ENCODE results near the gene SPSB1.

Gene SPSB1

DNA sequence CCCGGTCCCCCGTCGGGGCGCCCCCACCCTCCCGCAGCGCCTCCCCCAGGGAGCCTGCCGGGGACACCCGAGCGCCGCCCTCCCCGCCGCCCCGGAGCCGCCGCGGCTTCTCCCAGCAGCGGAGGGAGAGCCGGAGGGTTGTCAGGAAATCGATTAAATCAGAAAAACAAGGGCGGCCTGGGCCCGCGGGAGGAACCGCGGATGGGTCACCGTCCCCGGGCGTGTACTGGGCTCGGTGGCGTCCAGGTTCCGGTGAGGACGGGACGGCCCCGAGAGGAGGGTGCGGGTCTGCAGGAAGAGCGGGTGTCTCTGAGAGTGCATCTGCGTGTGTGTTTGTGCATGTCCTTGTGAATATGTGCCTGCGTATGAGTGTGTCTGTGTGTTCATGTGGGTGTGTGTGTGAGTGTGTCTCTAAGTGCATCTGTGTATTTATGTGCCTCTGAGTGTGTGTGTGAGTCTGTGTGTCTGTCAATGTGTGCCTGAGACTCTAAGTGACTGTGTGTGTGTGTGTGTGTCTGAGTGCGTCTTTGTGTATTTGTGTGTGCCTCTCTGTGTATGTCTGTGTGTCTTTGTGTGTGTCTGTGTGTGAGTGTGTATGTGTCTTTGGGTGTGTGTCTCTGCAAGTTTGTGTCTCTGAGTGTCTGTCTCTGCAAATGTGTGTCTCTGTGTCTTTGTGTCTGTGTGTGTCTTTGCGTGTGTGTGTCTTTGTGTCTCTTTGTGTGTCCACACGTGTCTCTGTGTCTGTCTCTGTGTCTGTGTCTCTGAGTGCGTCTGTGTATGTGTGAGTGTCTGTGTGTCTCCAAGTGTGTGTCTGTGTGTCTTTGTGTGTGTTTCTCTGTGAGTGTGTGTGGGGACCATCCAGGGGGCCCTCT, 1.1 kb downstream of the SPSB1 start (continued):
- TF ChIP-seq ZNF585B (tag by site-specific recombination; IDR thresholded peaks at IDR 0.05) (no peak), KLF8 (tag by site-specific recombination; IDR thresholded peaks at IDR 0.05) (peak; percentile 60; the same call in 1 of the 2 replicates), GLIS2 (tag by site-specific recombination; IDR thresholded peaks at IDR 0.05) (peak; percentile 55; the same call in 1 of the 2 replicates), EGR2 (tag by site-specific recombination; IDR thresholded peaks at IDR 0.05; ENCODE audit: low read depth) (peak; percentile 65; the same call in 1 of the 2 replicates), ZBTB8A (tag by site-specific recombination; IDR thresholded peaks at IDR 0.05) (peak; percentile 80), ZNF174 (tag by site-specific recombination; IDR thresholded peaks at IDR 0.05) (no peak), ZNF341 (tag by site-specific recombination; IDR thresholded peaks at IDR 0.05; ENCODE audit: low read depth) (peak; percentile 90), BCL11B (tag by site-specific recombination; IDR thresholded peaks at IDR 0.05; ENCODE audit: low read depth) (0 out of 2 replicates have a peak, but pooled peaks have one; percentile 21), ZNF16 (tag by site-specific recombination; IDR thresholded peaks at IDR 0.05; ENCODE audit: low read depth) (no peak), ZNF654 (tag by site-specific recombination; IDR thresholded peaks at IDR 0.05; ENCODE audit: low read depth) (no peak), ZNF391 (tag by site-specific recombination; IDR thresholded peaks at IDR 0.05; ENCODE audit: borderline replicate concordance, low read depth) (peak; percentile 89), ZNF701 (tag by site-specific recombination; IDR thresholded peaks at IDR 0.05) (0 out of 2 replicates have a peak, but pooled peaks have one; percentile 54), WT1 (tag by site-specific recombination; IDR thresholded peaks at IDR 0.05) (0 out of 2 replicates have a peak, but pooled peaks have one; percentile 37), ZFHX2 (tag by site-specific recombination; conservative IDR thresholded peaks at IDR 0.05) (peak; percentile 82), MYNN (tag by site-specific recombination; IDR thresholded peaks at IDR 0.05; ENCODE audit: borderline replicate concordance) (peak; percentile 64; the same call in 1 of the 2 replicates), ZNF555 (tag by site-specific recombination; conservative IDR thresholded peaks at IDR 0.05) (no peak)
- TF ChIP-seq, protein P1, sequence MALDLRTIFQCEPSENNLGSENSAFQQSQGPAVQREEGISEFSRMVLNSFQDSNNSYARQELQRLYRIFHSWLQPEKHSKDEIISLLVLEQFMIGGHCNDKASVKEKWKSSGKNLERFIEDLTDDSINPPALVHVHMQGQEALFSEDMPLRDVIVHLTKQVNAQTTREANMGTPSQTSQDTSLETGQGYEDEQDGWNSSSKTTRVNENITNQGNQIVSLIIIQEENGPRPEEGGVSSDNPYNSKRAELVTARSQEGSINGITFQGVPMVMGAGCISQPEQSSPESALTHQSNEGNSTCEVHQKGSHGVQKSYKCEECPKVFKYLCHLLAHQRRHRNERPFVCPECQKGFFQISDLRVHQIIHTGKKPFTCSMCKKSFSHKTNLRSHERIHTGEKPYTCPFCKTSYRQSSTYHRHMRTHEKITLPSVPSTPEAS (tag by site-specific recombination; IDR thresholded peaks at IDR 0.05): peak; percentile 98
- TF ChIP-seq, protein P2, sequence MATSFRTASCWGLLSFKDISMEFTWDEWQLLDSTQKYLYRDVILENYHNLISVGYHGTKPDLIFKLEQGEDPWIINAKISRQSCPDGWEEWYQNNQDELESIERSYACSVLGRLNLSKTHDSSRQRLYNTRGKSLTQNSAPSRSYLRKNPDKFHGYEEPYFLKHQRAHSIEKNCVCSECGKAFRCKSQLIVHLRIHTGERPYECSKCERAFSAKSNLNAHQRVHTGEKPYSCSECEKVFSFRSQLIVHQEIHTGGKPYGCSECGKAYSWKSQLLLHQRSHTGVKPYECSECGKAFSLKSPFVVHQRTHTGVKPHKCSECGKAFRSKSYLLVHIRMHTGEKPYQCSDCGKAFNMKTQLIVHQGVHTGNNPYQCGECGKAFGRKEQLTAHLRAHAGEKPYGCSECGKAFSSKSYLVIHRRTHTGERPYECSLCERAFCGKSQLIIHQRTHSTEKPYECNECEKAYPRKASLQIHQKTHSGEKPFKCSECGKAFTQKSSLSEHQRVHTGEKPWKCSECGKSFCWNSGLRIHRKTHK (tag by site-specific recombination; IDR thresholded peaks at IDR 0.05): no peak
- TF ChIP-seq, protein P3, sequence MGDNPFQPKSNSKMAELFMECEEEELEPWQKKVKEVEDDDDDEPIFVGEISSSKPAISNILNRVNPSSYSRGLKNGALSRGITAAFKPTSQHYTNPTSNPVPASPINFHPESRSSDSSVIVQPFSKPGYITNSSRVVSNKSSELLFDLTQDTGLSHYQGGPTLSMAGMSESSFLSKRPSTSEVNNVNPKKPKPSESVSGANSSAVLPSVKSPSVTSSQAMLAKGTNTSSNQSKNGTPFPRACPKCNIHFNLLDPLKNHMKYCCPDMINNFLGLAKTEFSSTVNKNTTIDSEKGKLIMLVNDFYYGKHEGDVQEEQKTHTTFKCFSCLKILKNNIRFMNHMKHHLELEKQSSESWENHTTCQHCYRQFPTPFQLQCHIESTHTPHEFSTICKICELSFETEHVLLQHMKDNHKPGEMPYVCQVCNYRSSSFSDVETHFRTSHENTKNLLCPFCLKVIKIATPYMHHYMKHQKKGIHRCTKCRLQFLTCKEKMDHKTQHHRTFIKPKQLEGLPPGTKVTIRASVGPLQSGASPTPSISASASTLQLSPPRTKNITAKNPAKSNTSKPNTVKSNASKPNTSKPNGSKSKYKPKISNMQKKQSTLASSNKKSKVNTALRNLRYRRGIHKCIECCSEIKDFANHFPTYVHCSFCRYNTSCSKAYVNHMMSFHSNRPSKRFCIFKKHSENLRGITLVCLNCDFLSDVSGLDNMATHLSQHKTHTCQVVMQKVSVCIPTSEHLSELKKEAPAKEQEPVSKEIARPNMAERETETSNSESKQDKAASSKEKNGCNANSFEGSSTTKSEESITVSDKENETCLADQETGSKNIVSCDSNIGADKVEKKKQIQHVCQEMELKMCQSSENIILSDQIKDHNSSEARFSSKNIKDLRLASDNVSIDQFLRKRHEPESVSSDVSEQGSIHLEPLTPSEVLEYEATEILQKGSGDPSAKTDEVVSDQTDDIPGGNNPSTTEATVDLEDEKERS (tag by site-specific recombination; IDR thresholded peaks at IDR 0.05): 0 out of 2 replicates have a peak, but pooled peaks have one; percentile 32
- TF ChIP-seq, protein P4, sequence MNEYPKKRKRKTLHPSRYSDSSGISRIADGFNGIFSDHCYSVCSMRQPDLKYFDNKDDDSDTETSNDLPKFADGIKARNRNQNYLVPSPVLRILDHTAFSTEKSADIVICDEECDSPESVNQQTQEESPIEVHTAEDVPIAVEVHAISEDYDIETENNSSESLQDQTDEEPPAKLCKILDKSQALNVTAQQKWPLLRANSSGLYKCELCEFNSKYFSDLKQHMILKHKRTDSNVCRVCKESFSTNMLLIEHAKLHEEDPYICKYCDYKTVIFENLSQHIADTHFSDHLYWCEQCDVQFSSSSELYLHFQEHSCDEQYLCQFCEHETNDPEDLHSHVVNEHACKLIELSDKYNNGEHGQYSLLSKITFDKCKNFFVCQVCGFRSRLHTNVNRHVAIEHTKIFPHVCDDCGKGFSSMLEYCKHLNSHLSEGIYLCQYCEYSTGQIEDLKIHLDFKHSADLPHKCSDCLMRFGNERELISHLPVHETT (tag by site-specific recombination; IDR thresholded peaks at IDR 0.05): peak; percentile 81; the same call in 1 of the 2 replicates
- TF ChIP-seq, protein P5, sequence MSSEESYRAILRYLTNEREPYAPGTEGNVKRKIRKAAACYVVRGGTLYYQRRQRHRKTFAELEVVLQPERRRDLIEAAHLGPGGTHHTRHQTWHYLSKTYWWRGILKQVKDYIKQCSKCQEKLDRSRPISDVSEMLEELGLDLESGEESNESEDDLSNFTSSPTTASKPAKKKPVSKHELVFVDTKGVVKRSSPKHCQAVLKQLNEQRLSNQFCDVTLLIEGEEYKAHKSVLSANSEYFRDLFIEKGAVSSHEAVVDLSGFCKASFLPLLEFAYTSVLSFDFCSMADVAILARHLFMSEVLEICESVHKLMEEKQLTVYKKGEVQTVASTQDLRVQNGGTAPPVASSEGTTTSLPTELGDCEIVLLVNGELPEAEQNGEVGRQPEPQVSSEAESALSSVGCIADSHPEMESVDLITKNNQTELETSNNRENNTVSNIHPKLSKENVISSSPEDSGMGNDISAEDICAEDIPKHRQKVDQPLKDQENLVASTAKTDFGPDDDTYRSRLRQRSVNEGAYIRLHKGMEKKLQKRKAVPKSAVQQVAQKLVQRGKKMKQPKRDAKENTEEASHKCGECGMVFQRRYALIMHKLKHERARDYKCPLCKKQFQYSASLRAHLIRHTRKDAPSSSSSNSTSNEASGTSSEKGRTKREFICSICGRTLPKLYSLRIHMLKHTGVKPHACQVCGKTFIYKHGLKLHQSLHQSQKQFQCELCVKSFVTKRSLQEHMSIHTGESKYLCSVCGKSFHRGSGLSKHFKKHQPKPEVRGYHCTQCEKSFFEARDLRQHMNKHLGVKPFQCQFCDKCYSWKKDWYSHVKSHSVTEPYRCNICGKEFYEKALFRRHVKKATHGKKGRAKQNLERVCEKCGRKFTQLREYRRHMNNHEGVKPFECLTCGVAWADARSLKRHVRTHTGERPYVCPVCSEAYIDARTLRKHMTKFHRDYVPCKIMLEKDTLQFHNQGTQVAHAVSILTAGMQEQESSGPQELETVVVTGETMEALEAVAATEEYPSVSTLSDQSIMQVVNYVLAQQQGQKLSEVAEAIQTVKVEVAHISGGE (tag by site-specific recombination; conservative IDR thresholded peaks at IDR 0.05; ENCODE audit: low read depth): 0 out of 2 replicates have a peak, but pooled peaks have one; percentile 22
- TF ChIP-seq, protein P6, sequence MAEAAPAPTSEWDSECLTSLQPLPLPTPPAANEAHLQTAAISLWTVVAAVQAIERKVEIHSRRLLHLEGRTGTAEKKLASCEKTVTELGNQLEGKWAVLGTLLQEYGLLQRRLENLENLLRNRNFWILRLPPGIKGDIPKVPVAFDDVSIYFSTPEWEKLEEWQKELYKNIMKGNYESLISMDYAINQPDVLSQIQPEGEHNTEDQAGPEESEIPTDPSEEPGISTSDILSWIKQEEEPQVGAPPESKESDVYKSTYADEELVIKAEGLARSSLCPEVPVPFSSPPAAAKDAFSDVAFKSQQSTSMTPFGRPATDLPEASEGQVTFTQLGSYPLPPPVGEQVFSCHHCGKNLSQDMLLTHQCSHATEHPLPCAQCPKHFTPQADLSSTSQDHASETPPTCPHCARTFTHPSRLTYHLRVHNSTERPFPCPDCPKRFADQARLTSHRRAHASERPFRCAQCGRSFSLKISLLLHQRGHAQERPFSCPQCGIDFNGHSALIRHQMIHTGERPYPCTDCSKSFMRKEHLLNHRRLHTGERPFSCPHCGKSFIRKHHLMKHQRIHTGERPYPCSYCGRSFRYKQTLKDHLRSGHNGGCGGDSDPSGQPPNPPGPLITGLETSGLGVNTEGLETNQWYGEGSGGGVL (tag by site-specific recombination; IDR thresholded peaks at IDR 0.05): peak; percentile 59; the same call in 1 of the 2 replicates
- TF ChIP-seq, protein P7, sequence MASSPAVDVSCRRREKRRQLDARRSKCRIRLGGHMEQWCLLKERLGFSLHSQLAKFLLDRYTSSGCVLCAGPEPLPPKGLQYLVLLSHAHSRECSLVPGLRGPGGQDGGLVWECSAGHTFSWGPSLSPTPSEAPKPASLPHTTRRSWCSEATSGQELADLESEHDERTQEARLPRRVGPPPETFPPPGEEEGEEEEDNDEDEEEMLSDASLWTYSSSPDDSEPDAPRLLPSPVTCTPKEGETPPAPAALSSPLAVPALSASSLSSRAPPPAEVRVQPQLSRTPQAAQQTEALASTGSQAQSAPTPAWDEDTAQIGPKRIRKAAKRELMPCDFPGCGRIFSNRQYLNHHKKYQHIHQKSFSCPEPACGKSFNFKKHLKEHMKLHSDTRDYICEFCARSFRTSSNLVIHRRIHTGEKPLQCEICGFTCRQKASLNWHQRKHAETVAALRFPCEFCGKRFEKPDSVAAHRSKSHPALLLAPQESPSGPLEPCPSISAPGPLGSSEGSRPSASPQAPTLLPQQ (tag by site-specific recombination; IDR thresholded peaks at IDR 0.05): peak; percentile 26; the same call in 1 of the 2 replicates
